ENCODE data around the gene FPR3.
"Not testable (repeated sequence)": the region's sequence is repeated elsewhere in the genome, so short reads cannot be mapped to it uniquely, and the experiment has no call there.

The FPR3 gene

GRCh38 chr19:51784109-51784785, 10.7 kb upstream of the FPR3 start:
- no peak for DNase-seq (ENCODE audit: low read depth in 3 of 3)

- peak; percentile 22 to 55 (median 43) for DNase-seq (ENCODE audit: low read depth in 3 of 3)
Observed at GRCh38 chr19:51784922-51785690, 9.9 kb upstream of the FPR3 start.

- DNase-seq (ENCODE audit: low read depth in 3 of 3) = no peak
Observed at GRCh38 chr19:51786646-51787494, 8.1 kb upstream of the FPR3 start.

GRCh38 chr19:51788029-51788428, 6.9 kb upstream of the FPR3 start:
- no peak for DNase-seq (ENCODE audit: low read depth in 3 of 3)

GRCh38 chr19:51789061-51789795, 5.7 kb upstream of the FPR3 start:
- DNase-seq (ENCODE audit: low read depth in 3 of 3) = no peak

- no peak for DNase-seq (ENCODE audit: low read depth in 3 of 3)
Observed at GRCh38 chr19:51792932-51793331, 2.0 kb upstream of the FPR3 start.

- DNase-seq (ENCODE audit: low read depth in 3 of 3) = no peak
Observed at GRCh38 chr19:51793994-51794393, 963 bp upstream of the FPR3 start.

GRCh38 chr19:51796195-51796679, 1.3 kb downstream of the FPR3 start:
- no peak for DNase-seq (ENCODE audit: low read depth in 3 of 3)

GRCh38 chr19:51797480-51797879, 2.5 kb downstream of the FPR3 start:
- no peak for DNase-seq (ENCODE audit: low read depth in 3 of 3)

- no peak for DNase-seq (ENCODE audit: low read depth in 3 of 3)
Observed at GRCh38 chr19:51798062-51798461, 3.1 kb downstream of the FPR3 start.

GRCh38 chr19:51799034-51799773, 4.2 kb downstream of the FPR3 start:
- DNase-seq (ENCODE audit: low read depth in 3 of 3) = no peak

GRCh38 chr19:51799774-51800472, 5.0 kb downstream of the FPR3 start:
- no peak for DNase-seq (ENCODE audit: low read depth in 3 of 3)

- no peak for DNase-seq (ENCODE audit: low read depth in 3 of 3)
Observed at GRCh38 chr19:51800473-51801244, 5.7 kb downstream of the FPR3 start.

- DNase-seq (ENCODE audit: low read depth in 3 of 3) = no peak
Observed at GRCh38 chr19:51802775-51803174, 7.8 kb downstream of the FPR3 start.

GRCh38 chr19:51803519-51803918, 8.6 kb downstream of the FPR3 start:
- DNase-seq (ENCODE audit: low read depth in 3 of 3) = no peak

GRCh38 chr19:51803967-51804366, 9.0 kb downstream of the FPR3 start:
- DNase-seq (ENCODE audit: low read depth in 3 of 3) = no peak

- not testable (repeated sequence) for DNase-seq (ENCODE audit: low read depth in 3 of 3)
Observed at GRCh38 chr19:51804789-51805188, 9.8 kb downstream of the FPR3 start.

GRCh38 chr19:51805396-51805795, 10.4 kb downstream of the FPR3 start:
- not testable (repeated sequence) for DNase-seq (ENCODE audit: low read depth in 3 of 3)

GRCh38 chr19:51806571-51806970, 11.6 kb downstream of the FPR3 start:
- not testable (repeated sequence) for DNase-seq (ENCODE audit: low read depth in 3 of 3)

Measured in stimulated activated CD4-positive, alpha-beta T cell treated with anti-CD3 and anti-CD28 coated beads, TNF-alpha, amount 100 ng/mL, for 24 hours (primary cell).